ENCODE results near the gene TMEM217.

DNA sequence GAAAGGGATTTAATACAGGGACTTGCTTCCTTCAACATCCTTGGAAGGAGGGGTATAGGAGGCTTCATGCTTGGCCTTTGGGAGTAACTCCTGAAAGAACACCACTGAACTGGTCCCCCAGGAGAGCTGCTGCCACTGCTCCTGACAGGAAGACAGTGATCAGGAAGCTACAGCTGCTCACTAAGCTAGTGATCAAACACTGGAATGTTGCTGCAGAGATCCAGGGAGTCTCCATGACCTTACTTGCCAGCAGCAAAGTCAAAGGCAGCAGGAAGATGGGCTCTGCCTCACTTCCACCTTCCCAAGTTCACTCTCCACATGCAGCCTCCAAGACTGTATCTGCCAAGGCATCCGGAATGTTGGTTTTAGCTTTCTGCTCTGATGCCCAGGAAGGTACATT lies 56.2 kb downstream of the TMEM217 start:
- TF ChIP-seq EZH2 (IDR thresholded peaks at IDR 0.05) (no peak), POLR2AphosphoS5 (IDR thresholded peaks at IDR 0.05; ENCODE audit: borderline replicate concordance, low read depth, low read length) (no peak)

All from SK-N-MC (cell line).